HT-29 (cell line): Measurements from ENCODE around the gene MS4A7. TPM values are rescaled to one million over a fixed set of nuclear protein-coding genes. Genes with fewer than 3 reads are reported as not detected.

ENCODE experiments used
- DNase-seq: peaks from one replicate; pipeline ENCODE4 v3.0.0-alpha.2; 2015; ENCODE audit warnings: low spot score
- total RNA-seq: library from RNA; depleted of rRNA; stranded (reverse); fragments of >200 nt; shearing (Covaris generic); gene quantifications from 2 replicates; pipeline ENCODE4 v1.2.3, GENCODE V29; 2014

Gene MS4A7
- total RNA-seq, 1 experiment from 2014 or later, result not detected

DNA sequence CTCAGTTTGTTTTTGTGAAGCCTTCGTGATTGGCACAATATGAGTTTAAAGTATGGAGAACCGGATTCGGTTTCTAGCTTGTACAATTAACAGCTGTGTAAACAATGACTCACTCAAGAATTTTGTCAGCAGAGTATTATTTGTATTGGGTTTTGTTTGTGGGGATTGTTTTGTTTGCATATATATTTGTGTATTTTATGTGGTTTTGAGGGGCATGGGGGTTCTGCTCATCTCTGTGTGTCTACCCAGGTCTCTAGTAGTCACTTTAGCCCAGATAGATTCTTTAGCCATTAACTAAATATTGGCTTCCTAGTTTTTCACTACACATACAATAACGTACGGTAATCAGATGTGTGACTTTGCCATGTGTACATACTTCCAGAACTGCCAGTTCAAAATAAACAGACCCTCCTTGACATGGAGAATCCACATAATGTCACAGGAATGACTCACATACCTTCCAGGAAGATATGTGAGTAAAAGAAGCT is 7.5 kb upstream of the MS4A7 start:
- peak; percentile 85 for DNase-seq

DNA sequence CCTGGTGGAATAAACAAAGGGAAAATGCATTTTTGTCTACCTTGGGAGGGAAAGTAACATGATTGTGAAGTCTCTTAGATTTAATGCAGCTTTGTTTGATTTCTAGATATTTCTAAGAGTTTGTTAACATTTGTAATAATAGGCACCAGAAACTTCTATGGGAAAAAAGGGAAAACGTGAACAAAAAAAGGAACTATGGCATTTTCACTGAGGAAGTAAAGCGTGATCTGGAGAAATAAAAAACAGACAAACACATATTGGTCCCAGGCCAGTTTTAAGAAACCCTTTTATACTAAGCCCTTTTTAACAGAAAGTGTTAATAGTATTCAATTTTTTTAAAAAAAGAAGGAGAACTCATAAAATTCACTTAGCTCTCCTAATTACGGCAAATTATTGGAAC is 6.9 kb upstream of the MS4A7 start:
- DNase-seq, result no peak

DNA sequence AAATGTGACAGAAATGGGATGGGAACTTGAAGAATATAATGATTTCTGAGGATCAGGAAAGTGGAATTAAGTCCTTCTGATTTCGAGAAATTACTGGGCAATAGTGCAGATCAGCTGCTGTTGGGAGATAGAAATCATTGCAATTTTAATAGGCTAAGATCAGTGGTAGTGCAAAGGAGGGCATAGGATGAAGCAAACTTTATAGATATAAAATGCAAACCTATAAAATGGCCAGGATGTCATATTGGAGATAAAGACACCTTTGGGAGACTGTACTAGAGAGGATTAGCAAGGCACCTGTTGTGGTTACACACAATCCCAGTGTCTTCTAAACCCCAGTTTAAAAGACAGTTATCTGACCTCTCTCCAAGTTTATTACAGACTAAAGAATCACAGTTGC is 6.5 kb upstream of the MS4A7 start:
- peak; percentile 30 for DNase-seq

DNA sequence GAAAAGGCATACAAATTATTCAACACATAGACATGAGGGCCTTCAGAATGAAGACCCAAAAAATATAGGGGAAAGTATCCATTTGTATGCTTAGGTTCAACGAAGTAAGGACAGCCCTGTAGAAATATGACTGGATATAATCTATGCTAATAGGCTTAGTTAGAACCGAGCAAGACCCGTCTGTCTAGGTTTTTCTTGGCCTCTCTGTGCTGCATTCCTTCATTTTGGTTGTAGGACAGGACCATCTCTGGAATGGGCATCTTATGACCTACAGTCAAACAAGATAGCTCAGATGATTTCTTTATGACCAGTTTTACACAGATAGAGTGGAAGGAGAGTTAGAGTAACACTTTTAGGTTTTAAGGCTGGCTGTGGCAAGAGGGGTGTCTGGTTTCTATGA is 5.6 kb upstream of the MS4A7 start:
- no peak for DNase-seq

DNA sequence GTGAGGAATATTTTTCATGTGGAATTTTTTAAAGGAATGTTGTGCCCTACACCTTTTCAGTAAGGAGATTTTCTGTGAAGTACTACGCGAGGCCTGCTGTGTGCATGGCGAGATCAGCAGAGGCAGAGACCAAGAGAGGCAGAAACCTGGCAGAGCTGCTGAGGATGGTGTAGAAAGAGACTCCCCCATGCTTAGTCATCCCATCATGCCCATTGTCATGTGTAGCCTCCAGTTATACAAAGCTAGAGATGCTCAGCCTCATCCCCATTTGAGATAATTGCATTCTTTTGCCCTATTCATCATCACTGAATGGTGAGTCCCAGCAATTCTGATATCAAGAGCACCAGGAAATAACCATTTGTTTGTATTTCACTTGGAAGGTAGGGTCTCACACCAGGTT is 3.0 kb upstream of the MS4A7 start:
- no peak for DNase-seq

DNA sequence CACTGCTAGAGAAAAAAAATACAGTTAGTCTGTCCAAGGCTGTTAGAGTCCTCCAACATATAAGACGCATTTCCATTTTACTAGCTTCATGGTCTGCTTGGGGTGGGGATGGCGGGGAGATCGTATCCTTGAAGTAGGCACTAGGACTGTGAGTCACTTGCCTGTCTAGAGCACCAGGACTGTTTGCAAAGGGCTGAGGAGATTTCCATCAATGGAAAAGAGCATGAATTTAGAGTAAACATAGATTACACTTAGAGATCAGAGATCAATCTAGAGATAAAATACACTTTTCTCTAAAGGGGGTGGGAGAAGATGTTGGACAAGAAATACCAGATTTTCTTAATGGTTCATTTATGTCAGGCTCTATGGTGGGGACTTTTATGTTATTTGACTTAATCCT is 1.7 kb upstream of the MS4A7 start:
- DNase-seq, result peak; percentile 72

DNA sequence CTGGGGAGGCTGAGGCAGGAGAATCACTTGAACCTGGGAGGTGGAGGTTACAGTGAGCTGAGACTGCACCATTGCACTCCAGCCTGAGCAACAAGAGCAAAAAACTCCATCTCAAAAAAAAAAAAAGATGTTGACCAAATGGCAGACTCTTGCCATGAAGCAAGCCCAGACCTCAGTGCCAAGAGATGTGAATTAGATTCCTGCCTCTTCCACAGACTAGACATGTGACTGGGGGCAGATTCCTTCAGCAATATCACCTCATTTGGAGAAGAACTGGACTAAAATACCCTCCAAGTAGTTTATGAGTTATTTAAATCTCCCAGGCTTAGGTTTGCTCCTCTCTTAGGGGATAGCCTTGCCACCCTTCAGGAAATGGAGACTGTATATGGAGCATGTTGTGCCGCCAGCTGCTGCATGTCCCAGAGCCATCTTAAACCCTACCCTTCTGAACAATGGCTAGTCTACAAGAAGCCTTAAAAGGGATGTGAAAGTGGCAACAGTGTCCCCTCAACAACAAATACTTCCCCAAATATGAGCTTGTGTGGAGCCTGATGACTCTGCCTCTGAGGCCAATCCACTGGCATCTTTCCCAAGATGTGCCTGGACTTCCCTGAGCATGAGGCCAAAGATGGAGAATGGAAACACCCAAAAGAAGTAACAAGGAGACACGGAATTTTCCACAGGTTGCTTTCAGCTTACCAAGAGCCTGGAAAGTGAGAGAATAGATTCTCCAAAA is 763 bp upstream of the MS4A7 start:
- no peak for DNase-seq

DNA sequence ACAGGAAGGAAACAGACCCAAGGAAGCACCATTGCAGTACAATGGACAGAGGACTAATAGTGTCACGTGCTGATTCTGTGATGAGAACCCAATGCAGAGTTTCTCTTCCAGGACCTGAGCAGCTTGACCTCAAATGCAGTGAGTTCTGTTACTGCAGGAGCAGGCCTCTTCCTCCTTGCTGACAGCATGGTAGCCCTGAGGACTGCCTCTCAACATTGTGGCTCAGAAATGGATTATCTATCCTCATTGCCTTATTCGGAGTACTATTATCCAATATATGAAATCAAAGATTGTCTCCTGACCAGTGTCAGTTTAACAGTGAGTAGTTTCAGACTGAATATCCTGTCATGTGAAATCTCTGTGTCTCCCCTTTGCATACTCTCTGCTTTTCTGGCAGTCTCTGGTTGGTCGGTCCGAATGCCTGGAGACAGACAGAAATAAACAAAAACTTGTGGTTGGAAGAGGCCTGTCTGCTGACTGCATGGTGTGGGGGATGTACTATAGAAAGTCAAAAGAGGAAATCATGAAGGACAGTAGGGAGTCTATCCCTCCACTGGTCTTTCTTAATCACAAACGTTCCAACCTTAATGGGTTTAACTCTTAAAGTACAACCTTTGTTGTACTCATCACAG is 11.1 kb downstream of the MS4A7 start:
- no peak for DNase-seq

DNA sequence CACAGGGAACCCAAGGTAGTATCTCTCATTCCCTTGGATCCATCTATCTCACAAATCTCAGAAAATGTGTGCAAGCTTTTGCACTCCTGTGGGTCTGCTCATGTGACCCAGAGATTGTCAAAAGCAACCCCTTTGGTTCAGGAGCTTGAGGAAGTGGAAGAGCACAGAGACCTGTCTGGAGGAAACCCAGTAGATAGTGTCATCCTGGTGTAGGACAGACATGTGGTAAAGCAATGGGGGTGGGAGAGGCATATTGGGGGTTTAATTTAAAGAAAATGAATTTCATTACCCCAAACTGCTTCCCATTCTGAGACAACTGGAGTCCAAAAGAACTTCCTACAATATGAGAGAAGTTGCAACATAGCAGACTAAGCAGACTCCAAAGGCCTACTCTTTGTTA is 12.1 kb downstream of the MS4A7 start:
- no peak for DNase-seq

DNA sequence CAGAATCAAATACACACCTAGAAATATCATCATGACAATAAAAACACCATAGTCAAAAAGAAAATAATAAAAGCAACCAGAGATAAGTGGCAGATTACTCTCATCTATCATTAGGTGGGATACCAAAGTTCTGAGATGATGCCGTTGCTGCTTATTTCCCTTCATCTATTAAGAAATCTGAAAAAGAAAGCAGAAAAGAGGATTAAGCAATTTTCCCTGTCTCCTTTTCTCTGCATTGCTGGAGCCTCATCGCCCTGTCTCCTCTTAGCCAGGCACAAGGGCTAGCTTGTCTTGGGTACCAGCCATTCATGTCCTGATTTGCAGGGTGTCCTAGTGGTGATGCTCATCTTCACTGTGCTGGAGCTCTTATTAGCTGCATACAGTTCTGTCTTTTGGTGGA is 14.0 kb downstream of the MS4A7 start:
- DNase-seq, result no peak

DNA sequence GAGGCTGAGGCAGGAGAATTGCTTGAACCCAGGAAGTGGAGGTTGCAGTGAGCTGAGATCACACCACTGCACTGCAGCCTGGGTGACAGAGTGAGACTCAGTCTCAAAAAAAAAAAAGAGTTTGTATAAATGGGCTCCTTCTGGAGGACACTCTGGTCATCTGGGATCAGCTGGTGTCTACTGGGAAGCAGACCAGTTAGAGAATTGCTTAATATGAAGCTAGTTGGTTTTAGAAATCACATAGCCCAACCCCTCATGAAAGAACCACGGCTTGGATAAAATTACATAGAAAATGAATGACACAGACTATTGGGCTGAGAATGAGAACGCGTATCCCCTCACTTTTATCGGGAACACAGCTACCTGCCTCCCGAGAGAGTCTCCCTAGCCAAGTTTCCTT is 14.7 kb downstream of the MS4A7 start:
- DNase-seq, result no peak

DNA sequence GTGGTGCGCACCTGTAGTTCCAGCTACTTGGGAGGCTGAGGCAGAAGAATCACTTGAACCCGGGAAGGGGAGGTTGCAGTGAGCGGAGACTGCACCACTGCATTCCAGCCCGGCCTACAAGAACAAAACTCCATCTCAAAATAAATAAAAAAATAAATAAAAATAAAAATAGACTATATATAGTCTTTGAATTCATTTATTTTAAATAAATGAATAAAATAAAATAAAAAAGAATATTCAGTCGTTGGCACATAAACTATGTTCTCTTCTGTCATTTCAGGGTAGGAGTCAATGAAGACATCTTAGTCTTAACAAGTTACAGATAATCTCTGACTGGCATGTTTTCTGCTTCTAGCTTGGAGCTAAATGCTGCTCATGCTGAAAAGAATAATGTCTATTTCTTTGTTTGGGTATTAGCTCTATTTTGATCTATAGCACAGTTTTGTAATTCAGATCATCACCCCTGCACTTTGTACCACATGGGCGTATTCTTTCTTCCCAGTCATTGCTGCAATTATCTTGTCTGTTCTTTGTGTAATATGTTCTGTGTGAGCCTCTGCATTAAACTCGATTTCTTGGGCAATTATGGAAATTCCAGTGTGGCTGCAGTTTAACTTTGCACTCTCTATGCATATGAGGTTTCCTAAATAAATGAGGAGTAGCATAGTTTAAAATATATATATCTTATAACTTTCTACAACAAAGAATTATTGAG is 16.5 kb downstream of the MS4A7 start:
- DNase-seq, result no peak

DNA sequence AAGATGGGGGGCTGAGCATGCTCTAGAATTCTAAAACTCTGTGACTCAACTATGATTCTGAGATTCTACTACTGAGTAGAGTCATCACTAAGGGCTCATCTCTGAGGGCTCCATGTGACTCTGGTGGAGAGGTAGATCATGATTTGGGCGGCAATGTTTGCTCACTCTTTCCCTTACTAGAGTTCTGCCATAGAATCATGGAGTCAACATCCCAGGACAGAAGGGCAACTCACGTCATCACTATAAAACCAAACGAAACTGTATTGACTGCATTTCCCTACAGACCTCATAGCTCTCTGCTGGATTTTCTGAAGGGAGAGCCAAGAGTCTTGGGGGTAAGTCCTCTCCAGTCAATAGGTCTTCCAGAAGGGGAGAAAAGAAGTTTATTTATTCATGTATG is 18.1 kb downstream of the MS4A7 start, which contains the start of gene MS4A14:
MS4A14 (plus strand) TSS at position 78 of the 400 bp plus-strand sequence; CDS start at position 198, 120 bp downstream.
- DNase-seq, result no peak

DNA sequence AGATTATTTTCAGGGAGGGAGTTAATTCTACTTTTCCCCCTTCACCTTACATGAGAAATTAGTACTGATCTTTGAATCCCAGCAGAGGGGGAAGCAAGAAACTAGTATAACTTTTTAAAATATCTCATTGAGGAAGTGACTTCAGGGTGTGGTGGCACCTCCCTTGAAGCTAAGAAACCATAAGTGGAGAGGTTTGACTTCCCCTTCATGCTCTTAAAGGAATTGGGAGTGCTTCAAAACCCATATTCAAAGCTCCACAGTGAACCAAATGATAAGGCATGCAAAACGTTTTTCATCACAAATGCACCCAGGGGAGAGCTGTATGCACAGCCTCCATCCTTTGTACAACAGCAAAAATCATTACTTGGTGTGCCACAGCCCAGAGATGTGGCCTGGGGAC is 18.5 kb downstream of the MS4A7 start:
- no peak for DNase-seq

DNA sequence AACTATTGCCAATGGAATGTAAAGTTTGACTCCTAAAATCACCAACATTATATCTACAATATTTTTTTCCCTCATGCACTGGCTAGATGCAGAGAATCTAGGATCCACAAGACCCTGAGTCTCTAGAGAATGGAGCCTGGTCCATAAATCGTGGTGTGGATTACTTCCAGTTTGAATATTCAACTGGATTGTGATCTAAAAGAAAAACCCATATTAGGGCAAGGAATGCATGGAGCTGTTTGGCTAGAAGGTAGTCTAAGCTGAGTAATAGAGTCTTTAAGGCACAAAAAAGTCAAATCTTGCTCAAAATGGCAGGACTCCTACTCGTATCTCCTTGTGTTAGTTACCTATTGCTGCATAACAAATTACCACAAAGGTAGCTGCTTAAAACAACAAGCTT is 41.7 kb downstream of the MS4A7 start:
- no peak for DNase-seq

DNA sequence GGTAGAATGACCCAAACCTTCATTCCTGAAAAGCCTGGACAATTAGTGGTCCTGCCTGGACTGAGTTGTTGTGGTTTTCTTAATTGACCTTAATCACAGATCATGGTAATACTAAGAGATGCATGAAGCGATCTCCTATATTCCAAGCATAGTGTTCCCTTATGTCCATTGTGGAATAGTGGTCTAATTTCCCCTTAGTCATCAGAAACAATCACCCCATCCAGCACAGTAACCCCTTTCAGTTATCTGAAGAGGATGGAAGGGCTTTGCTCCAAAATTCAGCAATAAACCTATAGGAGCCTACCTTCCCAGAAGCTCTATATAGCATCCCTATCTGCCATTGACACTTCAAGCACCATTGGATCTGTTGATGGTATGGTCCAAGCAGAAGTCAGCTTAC is 44.3 kb downstream of the MS4A7 start:
- no peak for DNase-seq

DNA sequence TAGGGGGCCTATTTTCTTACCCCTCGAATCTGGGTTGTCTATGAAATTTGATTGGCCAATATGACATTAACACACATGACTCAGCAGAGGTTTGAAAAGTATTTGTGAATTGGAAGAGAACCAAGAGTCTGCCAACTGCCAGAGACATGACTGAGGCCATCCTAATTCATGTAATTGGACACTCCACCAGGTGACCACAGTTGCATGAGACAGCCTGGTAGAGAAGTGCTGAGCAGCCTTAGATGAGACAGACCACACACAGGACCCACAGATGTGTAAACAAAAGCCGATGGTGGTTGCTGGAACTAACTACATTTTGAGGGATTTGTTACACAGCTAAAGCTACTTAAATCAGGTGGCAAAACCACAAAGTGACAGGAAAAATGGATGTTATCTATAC is 50.2 kb downstream of the MS4A7 start:
- no peak for DNase-seq

DNA sequence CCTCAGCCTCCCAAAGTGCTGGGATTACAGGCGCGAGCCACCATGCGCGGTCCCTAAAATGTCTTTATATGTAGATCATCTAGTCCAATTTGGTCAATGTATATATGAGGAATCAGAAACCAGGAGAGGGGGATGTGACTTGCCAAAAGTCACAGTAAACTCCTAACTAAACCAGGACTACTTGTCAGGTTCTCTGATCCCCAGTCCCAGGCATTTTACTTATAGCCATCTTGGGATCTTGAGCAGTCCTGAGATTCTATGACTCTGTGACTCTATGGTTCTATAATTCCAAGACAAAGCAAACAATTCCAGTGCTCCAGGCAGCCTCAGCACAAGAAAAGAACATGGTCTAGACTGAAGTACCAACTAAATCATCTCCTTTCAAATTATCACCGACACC is 50.9 kb downstream of the MS4A7 start, which contains the start of gene MS4A5:
MS4A5 (plus strand) TSS at position 301 of the 400 bp plus-strand sequence. CDS start 103 bp downstream, outside the sequence.
- no peak for DNase-seq

DNA sequence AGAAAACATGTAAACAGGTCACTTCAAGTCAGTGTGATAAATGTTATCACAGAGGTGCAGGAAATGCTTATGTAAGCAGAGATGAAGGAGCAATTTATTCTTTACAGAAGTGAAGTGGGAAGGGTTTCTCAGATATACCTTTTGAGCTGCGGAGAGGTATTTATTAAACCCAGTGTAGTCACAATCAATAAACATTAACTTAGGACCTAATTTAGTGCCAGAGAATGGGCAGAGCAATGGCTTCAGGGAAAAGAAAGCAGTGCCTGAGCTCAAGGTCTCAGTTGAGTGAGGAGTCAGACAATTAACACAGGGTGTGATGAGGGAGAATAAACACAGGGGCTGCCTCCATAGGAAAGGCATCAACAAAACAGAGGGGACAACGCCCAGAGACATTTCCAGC is 52.9 kb downstream of the MS4A7 start:
- DNase-seq, result no peak

DNA sequence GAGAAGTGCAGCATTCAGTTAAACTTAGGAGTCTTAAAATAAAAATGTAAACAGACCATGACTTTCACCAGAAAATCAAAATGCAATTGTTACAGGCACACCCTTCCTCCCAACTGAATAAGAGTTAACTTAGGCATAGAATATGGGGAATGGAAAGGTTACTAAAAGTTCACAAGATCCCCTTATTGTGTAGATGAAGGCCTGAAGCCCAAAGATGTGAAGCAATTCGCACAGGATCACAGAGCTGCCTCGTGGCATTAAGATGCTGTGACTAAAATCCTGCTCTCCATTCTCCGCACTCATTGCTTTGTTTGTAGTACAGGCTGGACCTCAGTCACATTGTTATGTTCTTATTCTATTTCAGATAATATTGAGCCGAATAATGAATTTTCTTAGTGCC is 55.1 kb downstream of the MS4A7 start:
- DNase-seq, result no peak
